Aorta (tissue), 5 donors: ENCODE results near the gene ERICH3. TPM values are rescaled to one million over a fixed set of nuclear protein-coding genes. Genes with fewer than 3 reads are reported as not detected.

Experiments
- ATAC-seq: fragments of 200-7000 bp; cut with Tn5 transposase; one replicate; pipeline ENCODE4 v1.9.1; 2022; ENCODE audit warnings: moderate library complexity; ENCODE audit not compliant: low FRiP score
- DNase-seq, 2 donors: peaks; one replicate each; pipeline ENCODE4 v3.0.0-alpha.2; 2020
- H3K27ac ChIP-seq, 2 donors: one replicate each; pipeline ENCODE4 v1.5.1; 2013; ENCODE audit warnings: low read length in 2 of 2, mild to moderate bottlenecking in 2 of 2, moderate library complexity in 2 of 2, control low read depth in 1 of 2, inconsistent platforms in 1 of 2, low read depth in 1 of 2
- H3K27me3 ChIP-seq, 2 donors: one replicate each; pipeline ENCODE4 v1.6.1; 2013; ENCODE audit warnings: control low read depth in 1 of 2, low read length in 1 of 2, mild to moderate bottlenecking in 1 of 2, moderate library complexity in 1 of 2; ENCODE audit not compliant: insufficient read depth in 2 of 2, control insufficient read depth in 1 of 2
- H3K36me3 ChIP-seq, 2 donors: one replicate each; pipeline ENCODE4 v1.6.1; 2013; ENCODE audit warnings: control low read depth in 1 of 2, low read length in 1 of 2, mild to moderate bottlenecking in 1 of 2; ENCODE audit not compliant: insufficient read depth in 2 of 2, control insufficient read depth in 1 of 2
- H3K4me1 ChIP-seq, 2 donors: one replicate each; pipeline ENCODE4 v1.6.1; 2013; ENCODE audit warnings: low read length in 2 of 2, control low read depth in 1 of 2, mild to moderate bottlenecking in 1 of 2, moderate library complexity in 1 of 2; ENCODE audit not compliant: insufficient read depth in 2 of 2, control insufficient read depth in 1 of 2
- H3K4me3 ChIP-seq, 2 donors: one replicate each; pipeline ENCODE4 v1.5.1; 2013; ENCODE audit warnings: low read length in 2 of 2, control low read depth in 1 of 2, mild to moderate bottlenecking in 1 of 2
- H3K9me3 ChIP-seq: one replicate; pipeline ENCODE4 v1.6.1; 2013; ENCODE audit warnings: mild to moderate bottlenecking, low read length; ENCODE audit not compliant: control insufficient read depth
- WGBS, 2 donors: extraction: QIAGEN DNeasy Blood & Tissue Kit; methylation state at CpG; one replicate each; pipeline ENCODE4 v1.1.7; 2013; 5-methylcytosine and 5-hydroxymethylcytosine counted together
- intact Hi-C, 2 donors: fragments of 100-400 bp; cut with DNase I; formaldehyde crosslinking; loops; one replicate each; pipeline versions ENCODE4 v1.14.2 to v1.15.0; 2022
- polyA plus RNA-seq, 2 donors: library from polyadenylated mRNA; stranded (reverse); fragments of 200-250 nt; gene quantifications; one replicate each; pipeline ENCODE4 v1.2.3, GENCODE V29; 2013
- total RNA-seq, 2 donors: library from RNA; stranded (reverse); fragmentation: NEBNext Ultra II Directional; extraction: Animal tissue kit (Norgen Biotek cat#: 25700); gene quantifications; one replicate each; pipeline ENCODE4 v1.2.1, GENCODE V29; 2021
- donor health status: healthy with polysubstance abuse.
- donor health status: Bipolar disorder and iron deficiency.
- donor health status: DM: no; HTN: no; CAD: no.
- donor health status: DM: no; HTN: no; CAD: no.
- donor health status: DM: yes; HTN: yes; CAD: no.

ERICH3 gene
- total and polyA plus RNA-seq, 4 donors = under 0.01 to 0.42 TPM; not detected in 2

GRCh38 chr1:74570797-74571492 lies 102.6 kb downstream of the ERICH3 start:
- intact Hi-C loops = no loop called here
- 15 to 23% methylated on average over 14 of the region's 14 CpGs for WGBS, 2 donors
- no peaks in the 10 kb centered on the region for H3K4me1 ChIP-seq
- no peaks in the 10 kb centered on the region for H3K27me3 ChIP-seq
- H3K27ac ChIP-seq = no peak overlapping the region
- no peaks in the 10 kb centered on the region for H3K36me3 ChIP-seq
- DNase-seq = no peak
- ATAC-seq = no peak
- no peaks in the 10 kb centered on the region for H3K9me3 ChIP-seq
- H3K4me3 ChIP-seq = no peak overlapping the region

GRCh38 chr1:74549932-74550331 lies 123.7 kb downstream of the ERICH3 start:
- ATAC-seq = no peak
- H3K4me3 ChIP-seq = no peak overlapping the region
- no peak for DNase-seq
- WGBS, 2 donors = 88 to 93% methylated on average over 2 of the region's 2 CpGs
- intact Hi-C loops = no loop called here
- H3K27ac ChIP-seq = no peak overlapping the region
- no peaks in the 10 kb centered on the region for H3K36me3 ChIP-seq
- H3K27me3 ChIP-seq = no peaks in the 10 kb centered on the region
- H3K4me1 ChIP-seq = no peaks in the 10 kb centered on the region
- peaks cover 4% of the 10 kb centered on the region for H3K9me3 ChIP-seq

GRCh38 chr1:74548961-74549750 lies 124.4 kb downstream of the ERICH3 start:
- Histone ChIP-seq H3K27ac (no peak overlapping the region), H3K27me3 (no peaks in the 10 kb centered on the region), H3K9me3 (peaks cover 4% of the 10 kb centered on the region), H3K4me1 (no peaks in the 10 kb centered on the region), H3K36me3 (no peaks in the 10 kb centered on the region), H3K4me3 (no peak overlapping the region)
- intact Hi-C loops = no loop called here
- ATAC-seq = no peak
- WGBS, 2 donors = 71 to 83% methylated on average over 4 of the region's 4 CpGs
- DNase-seq = no peak

- Histone ChIP-seq H3K27me3 (no peaks in the 10 kb centered on the region), H3K4me3 (no peak overlapping the region), H3K36me3 (no peaks in the 10 kb centered on the region), H3K27ac (no peak overlapping the region), H3K4me1 (no peaks in the 10 kb centered on the region), H3K9me3 (peaks cover 4% of the 10 kb centered on the region)
- ATAC-seq (no peak), DNase-seq (no peak)
- WGBS, 2 donors = 91 to 92% methylated on average over 2 of the region's 2 CpGs
- intact Hi-C loops = no loop called here
Measured at GRCh38 chr1:74545821-74546220, 127.8 kb downstream of the ERICH3 start.

- Histone ChIP-seq H3K4me3 (no peak overlapping the region), H3K36me3 (no peaks in the 10 kb centered on the region), H3K9me3 (no peaks in the 10 kb centered on the region), H3K4me1 (no peaks in the 10 kb centered on the region), H3K27ac (no peak overlapping the region), H3K27me3 (no peaks in the 10 kb centered on the region)
- no peak for ATAC-seq
- intact Hi-C loops = no loop called here
- 47 to 51% methylated on average over 3 of the region's 3 CpGs for WGBS, 2 donors
- no peak for DNase-seq
Measured at GRCh38 chr1:74534241-74534640, 139.4 kb downstream of the ERICH3 start.

GRCh38 chr1:74531796-74532195 lies 141.8 kb downstream of the ERICH3 start:
- no peaks in the 10 kb centered on the region for H3K4me1 ChIP-seq
- DNase-seq (no peak), ATAC-seq (no peak)
- intact Hi-C loops = no loop called here
- H3K27ac ChIP-seq = no peak overlapping the region
- no peaks in the 10 kb centered on the region for H3K27me3 ChIP-seq
- WGBS, 2 donors = 77 to 83% methylated on average over 1 of the region's 1 CpG
- no peak overlapping the region for H3K4me3 ChIP-seq
- H3K36me3 ChIP-seq = no peaks in the 10 kb centered on the region
- no peaks in the 10 kb centered on the region for H3K9me3 ChIP-seq

- Histone ChIP-seq H3K4me1 (no peaks in the 10 kb centered on the region), H3K27ac (no peak overlapping the region), H3K27me3 (no peaks in the 10 kb centered on the region), H3K9me3 (no peaks in the 10 kb centered on the region), H3K36me3 (no peaks in the 10 kb centered on the region), H3K4me3 (no peak overlapping the region)
- intact Hi-C loops = no loop called here
- ATAC-seq (no peak), DNase-seq (no peak)
Measured at GRCh38 chr1:74530892-74531291, 142.7 kb downstream of the ERICH3 start.

GRCh38 chr1:74528123-74528522 lies 145.5 kb downstream of the ERICH3 start:
- intact Hi-C loops = no loop called here
- Histone ChIP-seq H3K9me3 (no peaks in the 10 kb centered on the region), H3K27ac (no peak overlapping the region), H3K27me3 (peaks cover 0 to 2% of the 10 kb centered on the region in 2 donors), H3K4me3 (no peak overlapping the region), H3K4me1 (no peaks in the 10 kb centered on the region), H3K36me3 (no peaks in the 10 kb centered on the region)
- WGBS, 2 donors = 87 to 91% methylated on average over 4 of the region's 4 CpGs
- no peak for DNase-seq
- ATAC-seq = peak; percentile 52

- H3K27me3 ChIP-seq = peaks cover 2 to 3% of the 10 kb centered on the region in 2 donors
- WGBS, 2 donors = 55 to 62% methylated on average over 2 of the region's 2 CpGs
- H3K4me3 ChIP-seq = no peak overlapping the region
- ATAC-seq (no peak), DNase-seq (no peak)
- H3K4me1 ChIP-seq = no peaks in the 10 kb centered on the region
- intact Hi-C loops = no loop called here
- H3K36me3 ChIP-seq = no peaks in the 10 kb centered on the region
- no peaks in the 10 kb centered on the region for H3K9me3 ChIP-seq
- H3K27ac ChIP-seq = no peak overlapping the region
Measured at GRCh38 chr1:74526708-74527107, 146.9 kb downstream of the ERICH3 start.
